Tibial nerve (tissue), 3 donors: ENCODE measurements around the gene DENND4B.
A peak's percentile ranks its signal among the peaks of the same experiment; 100 is the strongest.

ENCODE experiments used
- EP300 ChIP-seq, 2 donors: sonication (generic); formaldehyde crosslinking; IDR thresholded peaks; one replicate each; pipeline ENCODE4 v1.6.1; 2017; ENCODE audit warnings: antibody characterized with exemption in 2 of 2, mild to moderate bottlenecking in 1 of 2
- POLR2A ChIP-seq, 2 donors: fragments of 450-650 bp; IDR thresholded peaks; one replicate each; pipeline ENCODE4 v1.6.1; 2017; ENCODE audit warnings: antibody characterized with exemption in 2 of 2, mild to moderate bottlenecking in 2 of 2, moderate library complexity in 2 of 2

DNA sequence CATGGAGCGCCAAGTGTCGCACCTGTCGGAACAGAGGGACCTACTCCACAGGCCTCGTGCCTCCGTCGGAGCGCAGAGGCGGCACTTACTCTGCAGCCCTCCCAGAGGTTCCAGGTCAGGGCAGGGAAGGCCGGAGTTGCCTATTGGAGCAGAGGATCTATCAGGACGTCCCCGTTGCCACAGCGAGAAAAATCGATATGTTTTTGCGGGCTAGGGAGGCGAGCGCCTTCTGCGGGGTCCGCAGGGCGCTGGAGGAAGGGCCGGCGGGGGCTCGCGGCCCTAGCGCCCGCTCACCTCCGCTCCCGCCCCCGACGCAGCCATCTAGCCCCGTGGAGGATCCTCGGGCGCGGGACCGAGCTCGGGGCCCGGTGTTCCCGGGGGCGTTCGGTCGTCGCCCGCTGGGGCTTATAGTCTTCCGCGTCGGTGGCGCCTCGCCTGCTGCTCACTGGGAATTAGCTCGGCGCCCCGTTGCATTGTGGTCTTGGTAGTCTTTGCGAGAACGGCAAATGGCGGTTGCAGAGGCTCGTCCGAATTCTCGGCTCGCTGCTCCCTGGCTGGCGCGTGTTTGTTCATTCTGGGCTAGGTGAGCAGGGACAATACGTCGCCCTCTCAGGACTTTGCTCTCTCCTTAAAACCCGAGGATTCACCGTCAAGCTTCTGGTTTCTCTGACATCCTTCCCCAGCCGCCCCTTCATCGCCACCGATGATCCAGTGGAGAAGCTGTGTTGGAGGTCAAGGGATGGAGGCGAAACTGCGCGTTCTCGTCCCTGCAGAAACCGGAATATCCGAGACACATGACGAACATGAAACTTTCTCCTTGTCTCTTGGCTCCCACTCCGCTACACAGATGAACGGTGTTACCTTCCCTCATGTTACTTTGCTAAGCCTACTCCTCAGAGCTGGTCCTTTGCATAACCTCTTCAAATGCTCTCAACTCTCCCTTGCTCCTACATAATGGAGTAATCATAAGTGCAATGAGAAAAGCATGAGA is 31.0 kb upstream of the DENND4B start, which contains the start of gene JTB:
- TF ChIP-seq EP300 (IDR thresholded peaks at IDR 0.05) (peak; percentile 31 to 96), POLR2A (IDR thresholded peaks at IDR 0.05) (peak; percentile 86 to 96)
